HG03520 (cell line): Measurements from ENCODE around the gene SSH2.
"Not testable (repeated sequence)": the region's sequence is repeated elsewhere in the genome, so short reads cannot be mapped to it uniquely, and the experiment has no call there.

Experiments
- ATAC-seq: cut with Tn5 transposase; IDR thresholded peaks from one replicate; pipeline ENCODE4 v1.9.1; 2021; ENCODE audit warnings: mild to moderate bottlenecking, moderate library complexity; ENCODE audit not compliant: unreplicated experiment

SSH2 gene

DNA sequence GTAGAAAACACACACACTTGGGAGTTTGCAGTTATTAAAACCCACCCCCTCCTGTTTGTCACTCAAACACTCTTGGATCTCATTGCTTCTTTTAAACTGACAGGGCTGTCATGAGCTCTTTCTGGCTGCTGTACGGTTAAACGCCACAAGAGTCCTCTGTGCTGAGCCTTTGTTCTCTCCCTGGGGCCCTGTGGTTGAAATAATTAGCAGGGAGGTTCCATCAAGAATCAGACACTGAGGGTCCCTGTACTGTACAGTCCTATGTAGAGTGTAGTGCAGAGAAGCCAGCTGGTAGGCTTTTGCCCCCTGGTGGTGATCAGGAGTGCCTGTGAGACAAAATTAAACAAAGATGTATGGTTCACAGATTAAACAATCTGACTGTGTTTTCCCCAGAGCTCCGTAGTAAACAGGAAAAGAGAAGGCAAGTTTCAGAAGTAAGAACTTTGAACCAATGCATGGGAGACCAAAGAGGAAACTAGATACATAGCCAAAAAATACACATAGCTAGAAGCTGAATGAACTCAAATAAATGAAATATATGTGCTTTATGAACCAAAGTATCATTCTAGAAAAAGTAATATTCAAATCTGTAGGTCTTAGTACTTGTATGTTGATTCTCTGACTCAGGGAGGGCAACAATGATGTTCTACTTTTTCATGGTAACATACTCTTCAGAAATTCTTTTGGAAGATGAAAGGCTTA, 1.4 kb upstream of the SSH2 start:
- ATAC-seq: peak; percentile 61

DNA sequence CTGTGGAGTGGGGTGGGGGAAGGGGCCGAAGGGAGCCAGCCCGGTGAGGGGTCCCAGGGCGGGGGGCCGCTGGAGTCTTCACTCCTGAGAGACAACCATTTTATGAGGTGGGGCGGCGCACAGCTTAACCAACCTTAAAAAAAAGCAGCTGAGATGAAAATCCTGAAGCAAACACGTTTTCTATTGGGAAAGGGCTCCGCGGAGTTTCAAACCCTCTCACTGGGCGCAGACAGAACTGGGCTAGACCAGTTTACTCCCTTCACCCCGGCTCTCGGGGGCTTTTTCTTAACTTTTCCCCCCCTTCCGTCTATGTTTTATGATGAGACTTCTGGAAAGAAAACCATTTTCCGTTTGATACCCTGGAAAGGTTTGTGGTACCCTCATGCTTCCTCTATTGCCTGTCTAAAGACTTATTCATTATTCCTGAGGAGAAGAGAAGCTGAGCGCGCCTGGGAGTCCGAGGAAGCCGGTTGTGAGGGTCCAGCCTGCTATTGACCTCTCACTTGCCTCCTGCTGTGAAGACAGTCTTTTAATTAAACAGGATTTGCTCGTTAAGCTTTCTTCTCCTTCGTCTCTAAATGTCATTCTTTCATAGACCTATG, 482 bp upstream of the SSH2 start:
- no peak for ATAC-seq

DNA sequence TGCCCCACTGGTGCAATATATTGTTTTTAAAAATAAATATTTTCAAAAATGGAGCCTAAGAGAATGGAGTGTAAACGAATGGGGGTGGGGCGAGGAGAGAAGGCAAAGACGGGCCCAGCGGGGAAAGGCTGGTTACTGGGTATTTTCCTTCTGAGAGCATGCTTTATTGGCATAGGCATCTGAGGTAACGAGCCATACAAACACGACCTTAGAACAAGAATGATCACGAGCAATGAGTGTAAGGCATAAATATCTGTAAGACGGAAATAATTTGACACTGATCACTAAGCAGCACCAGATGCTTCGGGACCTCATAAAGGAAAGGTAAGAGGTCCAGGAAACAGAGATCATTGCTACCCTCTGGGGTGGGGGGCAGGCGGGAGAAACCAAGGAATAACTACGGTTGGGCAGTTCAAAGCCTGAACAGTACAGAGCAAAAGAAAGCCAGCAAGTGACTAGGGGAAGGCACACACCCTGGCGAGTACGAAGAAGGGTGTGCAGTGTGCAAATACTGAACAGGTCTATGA, 959 bp downstream of the SSH2 start:
- no peak for ATAC-seq

- no peak for ATAC-seq
Measured at GRCh38 chr17:29927546-29927945, 2.5 kb downstream of the SSH2 start.

GRCh38 chr17:29924786-29925185, 5.2 kb downstream of the SSH2 start:
- ATAC-seq: no peak

- no peak for ATAC-seq
Measured at GRCh38 chr17:29918922-29919856, 10.8 kb downstream of the SSH2 start.

GRCh38 chr17:29918016-29918415, 12.0 kb downstream of the SSH2 start:
- ATAC-seq: no peak

- no peak for ATAC-seq
Measured at GRCh38 chr17:29914819-29915537, 15.1 kb downstream of the SSH2 start.

- ATAC-seq: no peak
Measured at GRCh38 chr17:29911641-29912177, 18.3 kb downstream of the SSH2 start.

DNA sequence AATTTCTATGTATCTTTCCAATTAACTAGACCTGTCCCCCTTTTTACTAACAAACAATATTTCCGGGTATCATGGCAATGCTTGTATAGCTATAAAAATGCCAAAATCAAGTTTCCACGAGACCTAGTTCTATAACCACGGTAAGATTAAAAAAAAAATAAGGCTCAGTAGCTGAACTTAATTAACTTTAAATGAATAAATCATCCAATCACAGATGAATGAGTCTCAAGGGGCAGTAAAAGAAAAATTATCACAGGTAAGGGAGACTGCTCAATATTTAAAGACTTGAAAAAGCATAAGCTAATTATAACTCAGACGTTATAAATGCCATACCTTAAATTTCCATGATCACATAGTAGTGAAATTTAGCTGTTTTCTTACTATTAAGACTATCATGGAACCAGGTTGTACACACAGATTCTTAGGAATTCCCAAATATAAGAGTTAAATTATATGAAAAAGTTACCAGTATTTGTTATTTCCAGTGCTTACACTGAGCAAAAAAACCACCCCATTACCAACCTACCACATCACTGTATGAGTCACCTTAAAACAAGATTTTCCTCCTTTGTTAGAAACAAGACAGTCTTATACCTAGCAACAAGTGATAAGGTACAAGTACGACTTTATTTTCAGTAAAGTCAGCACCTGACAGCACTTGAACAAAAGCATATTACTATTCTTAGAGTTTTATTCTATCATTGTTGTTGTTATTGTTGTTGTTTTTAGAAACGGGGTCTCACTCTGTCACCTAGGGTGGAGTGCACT, 20.6 kb downstream of the SSH2 start:
- no peak for ATAC-seq

- ATAC-seq: no peak
Measured at GRCh38 chr17:29906969-29907368, 23.1 kb downstream of the SSH2 start.

GRCh38 chr17:29905879-29906167, 24.2 kb downstream of the SSH2 start:
- ATAC-seq: no peak

DNA sequence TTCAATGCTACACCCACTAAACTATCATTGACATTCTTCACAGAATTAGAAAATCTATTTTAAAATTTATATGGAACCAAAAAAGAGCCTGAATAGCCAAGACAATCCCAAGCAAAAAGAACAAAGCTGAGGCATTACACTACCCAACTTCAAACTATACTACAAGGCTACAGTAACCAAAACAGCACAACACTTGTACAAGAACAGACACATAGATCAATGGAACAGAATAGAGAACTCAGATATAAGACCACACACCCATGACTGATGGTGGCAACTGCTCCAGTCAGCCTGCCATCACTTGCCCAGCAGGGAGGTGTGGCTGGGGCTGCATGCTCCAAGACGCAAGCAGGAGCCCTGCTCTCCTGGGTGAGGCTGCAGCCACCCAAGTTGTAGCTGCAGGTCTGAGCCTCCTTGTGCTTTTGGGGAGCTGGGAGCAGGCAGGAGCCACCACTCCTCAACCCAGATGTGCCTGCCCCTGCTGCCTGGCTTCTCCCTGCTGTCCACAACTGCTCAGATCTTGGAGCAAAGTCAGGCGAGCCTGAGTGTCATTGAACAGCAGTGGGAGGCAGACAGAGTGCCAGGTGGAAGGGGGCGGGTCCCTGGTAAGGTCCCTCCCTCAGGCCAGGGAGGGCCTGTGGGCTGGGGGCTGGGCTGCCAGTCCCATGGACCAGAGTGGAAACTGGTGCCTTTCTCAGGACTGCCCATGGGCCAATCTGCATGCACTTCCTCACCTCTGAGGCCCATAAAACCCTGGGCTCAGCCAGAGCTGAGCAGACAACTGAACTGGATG, 24.7 kb downstream of the SSH2 start:
- ATAC-seq: no peak

GRCh38 chr17:29903471-29903870, 26.6 kb downstream of the SSH2 start:
- ATAC-seq: no peak

GRCh38 chr17:29897136-29897535, 32.9 kb downstream of the SSH2 start:
- not testable (repeated sequence) for ATAC-seq

DNA sequence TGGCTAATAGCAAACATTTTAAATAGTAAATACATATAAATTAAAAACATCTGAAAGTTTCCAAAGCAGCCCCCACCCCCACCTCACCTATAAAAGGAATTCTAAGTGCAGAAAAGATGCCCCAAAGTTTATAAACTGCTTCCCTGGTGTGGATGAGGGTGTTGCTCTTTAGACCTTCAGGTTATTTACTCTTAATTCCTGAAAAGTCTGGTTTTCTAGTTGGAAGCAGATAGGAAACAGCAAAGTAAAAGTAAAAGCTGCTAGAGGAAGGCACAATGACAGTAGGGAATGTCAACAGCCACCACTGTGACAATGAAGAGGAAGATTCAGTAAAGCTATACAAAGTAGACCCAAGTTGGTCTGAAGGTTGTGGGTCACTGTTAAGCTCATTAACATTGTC, 37.8 kb downstream of the SSH2 start:
- ATAC-seq: no peak

GRCh38 chr17:29891131-29891530, 38.9 kb downstream of the SSH2 start:
- ATAC-seq: no peak

DNA sequence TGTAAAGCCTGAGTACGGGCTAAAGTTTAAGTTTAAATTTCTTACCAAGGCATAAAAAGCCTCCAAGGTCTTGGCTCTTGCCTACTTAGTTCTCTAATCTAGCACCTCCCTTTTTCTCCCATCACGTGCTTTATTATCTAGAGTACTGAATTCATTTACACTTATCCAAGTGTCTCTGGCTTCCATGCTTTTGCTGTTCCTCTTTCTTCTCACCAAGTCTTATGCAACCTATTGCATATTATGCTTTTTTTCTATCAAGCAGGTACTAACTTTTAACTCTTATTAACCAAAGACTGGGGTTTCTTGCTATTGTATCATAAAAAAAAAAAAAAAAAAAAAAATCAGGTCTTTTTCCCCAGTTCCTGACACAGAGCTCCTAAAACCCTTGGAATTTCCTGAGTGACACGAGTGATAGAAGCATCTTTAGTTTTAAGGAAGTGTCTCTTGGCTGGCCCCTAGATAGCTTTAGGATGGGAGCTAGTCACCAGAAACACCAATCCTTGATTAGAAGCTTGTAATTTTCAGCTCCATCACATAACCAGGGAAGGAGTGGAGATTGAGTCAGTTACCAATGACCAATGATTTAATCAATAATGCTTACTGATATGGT, 44.9 kb downstream of the SSH2 start:
- no peak for ATAC-seq

DNA sequence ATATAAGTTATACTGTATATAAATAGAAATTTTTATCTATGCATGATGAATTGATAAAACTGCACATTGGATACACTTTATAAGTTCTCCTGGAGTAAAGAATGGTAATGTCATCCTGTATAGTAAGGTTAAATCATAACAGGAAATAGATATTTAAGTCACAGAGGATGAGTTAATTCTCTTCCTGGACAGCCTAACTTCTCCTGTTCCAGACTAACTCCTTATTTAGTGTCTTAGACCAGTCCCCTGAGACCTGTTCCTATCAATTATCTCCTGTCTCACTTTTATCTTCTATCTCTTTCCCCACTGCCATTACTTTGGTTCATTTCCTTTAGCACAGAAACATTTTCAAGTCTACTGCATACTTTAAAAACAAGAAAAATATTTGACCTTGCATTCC, 46.5 kb downstream of the SSH2 start:
- ATAC-seq: no peak
